Measurements from ENCODE around the gene JAML. TPM values are rescaled to one million over a fixed set of nuclear protein-coding genes. Genes with fewer than 3 reads are reported as not detected.
"Not testable (repeated sequence)": the region's sequence is repeated elsewhere in the genome, so short reads cannot be mapped to it uniquely, and the experiment has no call there.

Gene JAML
- total RNA-seq, 1 donor from 2014 or later = 377 TPM

GRCh38 chr11:118200497-118200896 is 24.3 kb downstream of the JAML start:
- H3K4me3 Mint-ChIP-seq (ENCODE audit: low read depth) = no peak overlapping the region
- intact Hi-C loops (cut with micrococcal nuclease) = loop anchor here (2.0 to 5.0 kb wide), 3 partner anchors 138 to 157 kb away; partner anchors contain the start of gene UBE4A
- H3K4me1 Mint-ChIP-seq (ENCODE audit: low read depth) = peaks cover 16% of the 10 kb centered on the region
- H3K36me3 Mint-ChIP-seq (ENCODE audit: low read depth) = peaks cover 42% of the 10 kb centered on the region
- no peaks in the 10 kb centered on the region for H3K9me3 Mint-ChIP-seq
- H3K27me3 Mint-ChIP-seq (ENCODE audit: low read depth) = no peaks in the 10 kb centered on the region
- H3K27ac Mint-ChIP-seq = no peak overlapping the region
- no peak for DNase-seq (ENCODE audit: low spot score)

GRCh38 chr11:118199135-118199534 is 25.7 kb downstream of the JAML start:
- H3K4me3 Mint-ChIP-seq (ENCODE audit: low read depth) = no peak overlapping the region
- peaks cover 51% of the 10 kb centered on the region for H3K36me3 Mint-ChIP-seq (ENCODE audit: low read depth)
- no peaks in the 10 kb centered on the region for H3K9me3 Mint-ChIP-seq
- peak overlapping the region; percentile 66 for H3K27ac Mint-ChIP-seq
- H3K27me3 Mint-ChIP-seq (ENCODE audit: low read depth) = no peaks in the 10 kb centered on the region
- H3K4me1 Mint-ChIP-seq (ENCODE audit: low read depth) = peaks cover 11% of the 10 kb centered on the region
- DNase-seq (ENCODE audit: low spot score) = no peak
- intact Hi-C loops (cut with micrococcal nuclease) = no loop called here

- Mint-ChIP-seq H3K36me3 (ENCODE audit: low read depth) (peaks cover 59% of the 10 kb centered on the region), H3K4me3 (ENCODE audit: low read depth) (peak overlapping the region; percentile 31), H3K27me3 (ENCODE audit: low read depth) (no peaks in the 10 kb centered on the region), H3K9me3 (no peaks in the 10 kb centered on the region), H3K27ac (peak overlapping the region; percentile 66), H3K4me1 (ENCODE audit: low read depth) (peaks cover 11% of the 10 kb centered on the region)
- DNase-seq (ENCODE audit: low spot score) = peak; percentile 69
- intact Hi-C loops (cut with micrococcal nuclease) = loop anchor here (1.0 kb wide), 2 partner anchors 93 to 237 kb away; no protein-coding TSS in a partner anchor
Measured at GRCh38 chr11:118198370-118198769, 26.4 kb downstream of the JAML start.

GRCh38 chr11:118194835-118195627 is 29.8 kb downstream of the JAML start:
- intact Hi-C loops (cut with micrococcal nuclease) = no loop called here
- no peaks in the 10 kb centered on the region for H3K27me3 Mint-ChIP-seq (ENCODE audit: low read depth)
- H3K4me3 Mint-ChIP-seq (ENCODE audit: low read depth) = no peak overlapping the region
- DNase-seq (ENCODE audit: low spot score) = no peak
- H3K36me3 Mint-ChIP-seq (ENCODE audit: low read depth) = peaks cover 83% of the 10 kb centered on the region
- peak overlapping the region; percentile 25 for H3K27ac Mint-ChIP-seq
- peaks cover 11% of the 10 kb centered on the region for H3K4me1 Mint-ChIP-seq (ENCODE audit: low read depth)
- peaks cover 7% of the 10 kb centered on the region for H3K9me3 Mint-ChIP-seq

- no peak for DNase-seq (ENCODE audit: low spot score)
- Mint-ChIP-seq H3K27ac (no peak overlapping the region), H3K36me3 (ENCODE audit: low read depth) (peaks cover 78% of the 10 kb centered on the region), H3K27me3 (ENCODE audit: low read depth) (peaks cover 5% of the 10 kb centered on the region), H3K4me1 (ENCODE audit: low read depth) (peaks cover 7% of the 10 kb centered on the region), H3K9me3 (peaks cover 7% of the 10 kb centered on the region), H3K4me3 (ENCODE audit: low read depth) (no peak overlapping the region)
- intact Hi-C loops (cut with micrococcal nuclease) = no loop called here
Measured at GRCh38 chr11:118193910-118194566, 30.8 kb downstream of the JAML start.

GRCh38 chr11:118192817-118193216 is 32.0 kb downstream of the JAML start:
- H3K4me3 Mint-ChIP-seq (ENCODE audit: low read depth); DNase-seq (ENCODE audit: low spot score); H3K27ac Mint-ChIP-seq; H3K4me1 Mint-ChIP-seq (ENCODE audit: low read depth); H3K9me3 Mint-ChIP-seq; H3K27me3 Mint-ChIP-seq (ENCODE audit: low read depth); intact Hi-C loops (cut with micrococcal nuclease): not testable (repeated sequence)
- peaks cover 66% of the 10 kb centered on the region for H3K36me3 Mint-ChIP-seq (ENCODE audit: low read depth)

- H3K27ac Mint-ChIP-seq; H3K4me3 Mint-ChIP-seq (ENCODE audit: low read depth); DNase-seq (ENCODE audit: low spot score); H3K9me3 Mint-ChIP-seq; H3K4me1 Mint-ChIP-seq (ENCODE audit: low read depth); intact Hi-C loops (cut with micrococcal nuclease): not testable (repeated sequence)
- Mint-ChIP-seq H3K27me3 (ENCODE audit: low read depth) (peaks cover 12% of the 10 kb centered on the region), H3K36me3 (ENCODE audit: low read depth) (peaks cover 49% of the 10 kb centered on the region)
Measured at GRCh38 chr11:118190942-118191506, 33.8 kb downstream of the JAML start.

- H3K27me3 Mint-ChIP-seq (ENCODE audit: low read depth) = peaks cover 14% of the 10 kb centered on the region
- intact Hi-C loops (cut with micrococcal nuclease) = no loop called here
- H3K4me1 Mint-ChIP-seq (ENCODE audit: low read depth) = peaks cover 4% of the 10 kb centered on the region
- no peak for DNase-seq (ENCODE audit: low spot score)
- peaks cover 7% of the 10 kb centered on the region for H3K36me3 Mint-ChIP-seq (ENCODE audit: low read depth)
- H3K9me3 Mint-ChIP-seq = no peaks in the 10 kb centered on the region
- H3K4me3 Mint-ChIP-seq (ENCODE audit: low read depth) = no peak overlapping the region
- no peak overlapping the region for H3K27ac Mint-ChIP-seq
Measured at GRCh38 chr11:118186346-118187107, 38.3 kb downstream of the JAML start.

- peaks cover 14% of the 10 kb centered on the region for H3K27me3 Mint-ChIP-seq (ENCODE audit: low read depth)
- H3K4me3 Mint-ChIP-seq (ENCODE audit: low read depth) = no peak overlapping the region
Measured at GRCh38 chr11:118184784-118185579, 39.8 kb downstream of the JAML start.

GRCh38 chr11:118183691-118184090 is 41.1 kb downstream of the JAML start:
- H3K4me1 Mint-ChIP-seq (ENCODE audit: low read depth); H3K27me3 Mint-ChIP-seq (ENCODE audit: low read depth); DNase-seq (ENCODE audit: low spot score); H3K27ac Mint-ChIP-seq; H3K36me3 Mint-ChIP-seq (ENCODE audit: low read depth); intact Hi-C loops (cut with micrococcal nuclease); H3K9me3 Mint-ChIP-seq; H3K4me3 Mint-ChIP-seq (ENCODE audit: low read depth): not testable (repeated sequence)

More at GRCh38 chr11:118184784-118185579, 39.8 kb downstream of the JAML start:
- Mint-ChIP-seq H3K4me1 (ENCODE audit: low read depth) (peaks cover 4% of the 10 kb centered on the region), H3K27ac (no peak overlapping the region), H3K36me3 (ENCODE audit: low read depth) (no peaks in the 10 kb centered on the region), H3K9me3 (no peaks in the 10 kb centered on the region)
- DNase-seq (ENCODE audit: low spot score) = no peak
- intact Hi-C loops (cut with micrococcal nuclease) = no loop called here

- no peaks in the 10 kb centered on the region for H3K9me3 Mint-ChIP-seq
- intact Hi-C loops (cut with micrococcal nuclease) = no loop called here
Measured at GRCh38 chr11:118180300-118180703, 44.5 kb downstream of the JAML start.

GRCh38 chr11:118176778-118177134 is 48.1 kb downstream of the JAML start:
- Mint-ChIP-seq H3K27me3 (ENCODE audit: low read depth) (peaks cover 14% of the 10 kb centered on the region), H3K4me3 (ENCODE audit: low read depth) (no peak overlapping the region), H3K4me1 (ENCODE audit: low read depth) (peaks cover 2% of the 10 kb centered on the region), H3K9me3 (no peaks in the 10 kb centered on the region), H3K27ac (no peak overlapping the region), H3K36me3 (ENCODE audit: low read depth) (no peaks in the 10 kb centered on the region)
- intact Hi-C loops (cut with micrococcal nuclease) = no loop called here
- no peak for DNase-seq (ENCODE audit: low spot score)

More at GRCh38 chr11:118180300-118180703, 44.5 kb downstream of the JAML start:
- no peaks in the 10 kb centered on the region for H3K36me3 Mint-ChIP-seq (ENCODE audit: low read depth)
- no peak overlapping the region for H3K4me3 Mint-ChIP-seq (ENCODE audit: low read depth)
- peaks cover 8% of the 10 kb centered on the region for H3K27me3 Mint-ChIP-seq (ENCODE audit: low read depth)
- no peak for DNase-seq (ENCODE audit: low spot score)
- H3K4me1 Mint-ChIP-seq (ENCODE audit: low read depth) = peaks cover 2% of the 10 kb centered on the region
- H3K27ac Mint-ChIP-seq = no peak overlapping the region
